GM04503 (cell line): ENCODE results near the gene FAF2.
A peak's percentile ranks its signal among the peaks of the same experiment; 100 is the strongest.

ENCODE experiments used
- DNase-seq: peaks from one replicate; pipeline ENCODE4 v3.0.0-alpha.2; 2012; ENCODE audit warnings: low read depth

The FAF2 gene

DNA sequence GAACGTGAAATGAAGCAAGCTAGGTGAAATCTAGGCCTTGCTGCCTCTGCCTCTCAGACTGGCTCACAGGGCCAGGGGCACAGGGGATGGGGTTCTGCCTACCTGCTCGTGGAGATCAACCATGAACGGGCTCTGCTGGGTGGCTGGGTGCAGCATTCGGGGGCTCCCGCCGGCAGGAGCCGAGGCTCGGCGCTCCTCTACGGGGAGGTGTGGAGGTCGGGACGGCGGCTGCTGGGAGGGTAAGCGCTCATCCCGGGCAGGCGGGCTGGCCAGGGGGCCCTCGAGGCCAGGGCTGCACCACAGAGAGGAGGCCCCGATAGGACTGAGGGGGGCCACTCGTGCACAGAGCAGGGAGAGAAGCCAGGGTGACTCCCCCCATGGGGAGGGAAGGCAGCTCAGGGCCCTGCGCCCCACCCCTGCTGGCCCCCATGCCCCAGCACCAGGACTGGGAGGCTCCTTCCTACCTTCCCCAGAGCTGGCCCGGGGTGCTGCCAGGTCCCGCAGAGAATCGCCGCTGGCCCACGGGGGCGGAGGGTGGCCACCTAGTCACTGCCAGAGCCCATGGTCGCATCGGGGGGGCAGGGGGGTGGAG is 83.8 kb downstream of the FAF2 start:
- no peak for DNase-seq

- DNase-seq: no peak
These were observed 84.6 kb downstream of the FAF2 start for GRCh38 chr5:176532795-176533194.

- DNase-seq: no peak
These were observed 85.2 kb downstream of the FAF2 start for GRCh38 chr5:176533390-176533789.

- no peak for DNase-seq
These were observed 85.9 kb downstream of the FAF2 start for GRCh38 chr5:176533894-176534611.

DNA sequence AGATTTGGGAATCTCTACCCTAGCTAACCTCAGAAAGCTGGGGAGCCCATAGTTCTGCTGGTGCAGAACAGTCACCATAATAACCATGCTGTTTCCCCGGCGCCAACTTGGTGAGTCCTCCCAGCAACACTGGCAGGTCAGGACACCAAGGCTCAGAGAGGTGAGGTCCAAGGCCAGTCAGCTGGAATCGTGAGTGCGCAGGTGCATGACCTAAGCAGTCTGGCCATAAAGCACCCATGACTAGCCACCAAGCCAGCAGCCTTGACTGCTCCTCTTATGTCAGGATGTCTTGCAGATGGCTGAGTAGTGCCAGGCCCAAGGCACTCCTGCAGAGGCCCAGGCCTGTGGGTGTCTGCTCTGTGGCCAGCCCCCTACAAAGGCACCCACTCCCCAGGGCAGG is 86.5 kb downstream of the FAF2 start:
- DNase-seq: no peak

DNA sequence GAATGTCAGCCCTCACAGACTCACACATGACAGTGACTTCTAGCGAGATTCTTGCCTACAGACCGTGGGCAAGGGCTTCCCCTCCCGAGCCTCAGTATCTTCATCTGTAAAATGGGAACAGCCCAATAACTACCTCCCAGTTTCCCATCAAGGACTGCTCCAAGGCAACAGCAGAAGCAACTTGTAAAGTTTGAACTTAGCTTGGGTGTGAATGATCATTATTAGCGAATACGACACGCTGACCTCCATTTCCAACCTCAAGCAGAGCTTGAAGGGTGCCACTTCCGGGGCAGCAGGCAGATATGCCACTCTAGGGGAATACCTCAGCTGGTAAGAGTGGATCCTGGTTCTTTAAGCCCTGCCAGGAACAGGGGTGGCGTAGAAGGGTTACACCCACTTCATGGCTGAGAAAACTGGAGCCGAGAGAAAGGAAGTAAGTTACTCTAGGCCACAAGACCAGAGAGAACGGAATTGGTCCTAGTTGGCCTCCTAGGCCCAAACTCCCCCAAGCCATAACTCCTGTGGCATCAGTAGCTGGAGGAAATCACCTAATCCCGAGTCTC is 87.0 kb downstream of the FAF2 start:
- DNase-seq: no peak

DNA sequence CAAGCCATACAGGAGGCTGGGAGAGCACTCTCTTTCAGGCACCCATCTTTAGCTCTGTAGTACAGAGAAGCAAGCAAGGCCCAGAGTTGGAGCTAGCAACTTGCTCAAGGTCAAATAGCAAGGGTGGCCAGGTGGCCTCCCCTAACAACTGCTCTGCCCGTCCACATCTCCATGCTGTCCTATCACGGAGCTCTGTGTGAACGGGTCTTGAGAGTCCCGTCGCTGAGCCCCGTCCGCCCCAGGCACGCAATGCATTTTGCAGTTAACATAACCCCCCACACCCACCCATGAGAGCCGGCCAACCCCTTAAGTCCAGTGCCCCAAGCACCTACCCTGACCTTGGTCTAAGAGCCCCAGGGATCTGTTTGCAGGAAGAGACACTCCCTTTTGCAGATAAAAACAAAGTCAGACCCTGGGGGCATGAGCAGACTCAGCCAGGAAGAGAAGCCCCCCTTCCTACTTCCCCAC is 87.5 kb downstream of the FAF2 start:
- no peak for DNase-seq

DNA sequence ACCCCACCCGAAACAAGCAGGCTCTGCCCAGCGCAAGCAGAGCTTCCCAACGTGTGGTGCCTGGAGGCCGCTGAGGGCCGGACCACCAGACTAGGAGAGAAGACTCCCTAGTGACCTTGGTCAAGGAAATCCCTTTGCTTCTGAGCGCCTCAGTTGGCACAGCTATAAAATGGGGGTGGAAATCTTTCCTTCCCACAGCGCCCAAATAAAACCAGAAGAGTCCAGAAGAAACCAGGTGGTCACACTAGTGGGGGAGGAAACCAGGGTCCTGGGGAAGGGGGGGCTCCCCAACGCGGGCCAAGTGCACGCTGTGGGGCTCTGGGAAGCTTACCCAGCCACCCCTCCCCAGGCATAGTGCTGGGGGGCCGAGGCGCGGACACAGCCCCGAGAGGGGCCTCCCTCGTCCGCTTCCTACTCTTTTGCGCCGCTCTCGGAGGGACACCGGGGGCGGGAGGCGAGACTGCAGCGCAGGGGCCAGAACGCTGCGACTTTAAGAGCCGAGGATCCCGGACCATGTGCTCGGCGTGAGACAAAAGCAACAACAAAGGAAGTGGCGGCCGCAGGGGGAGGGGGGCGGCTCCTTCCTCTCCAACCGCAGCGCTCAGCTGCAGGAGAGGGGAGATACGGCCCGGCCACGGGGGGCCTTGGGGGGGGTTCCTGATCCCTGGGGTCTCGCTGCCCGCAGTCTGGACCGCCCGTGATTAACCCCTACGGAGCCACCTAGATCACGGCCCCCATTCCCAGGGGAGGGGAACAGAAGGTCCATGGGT is 88.1 kb downstream of the FAF2 start:
- no peak for DNase-seq

GRCh38 chr5:176536902-176537553 is 88.8 kb downstream of the FAF2 start, which contains the start of gene RNF44:
RNF44 (minus strand) TSS chr5:176537402; CDS start chr5:176532472, 4,930 bp downstream.
- DNase-seq: peak; percentile 82

DNA sequence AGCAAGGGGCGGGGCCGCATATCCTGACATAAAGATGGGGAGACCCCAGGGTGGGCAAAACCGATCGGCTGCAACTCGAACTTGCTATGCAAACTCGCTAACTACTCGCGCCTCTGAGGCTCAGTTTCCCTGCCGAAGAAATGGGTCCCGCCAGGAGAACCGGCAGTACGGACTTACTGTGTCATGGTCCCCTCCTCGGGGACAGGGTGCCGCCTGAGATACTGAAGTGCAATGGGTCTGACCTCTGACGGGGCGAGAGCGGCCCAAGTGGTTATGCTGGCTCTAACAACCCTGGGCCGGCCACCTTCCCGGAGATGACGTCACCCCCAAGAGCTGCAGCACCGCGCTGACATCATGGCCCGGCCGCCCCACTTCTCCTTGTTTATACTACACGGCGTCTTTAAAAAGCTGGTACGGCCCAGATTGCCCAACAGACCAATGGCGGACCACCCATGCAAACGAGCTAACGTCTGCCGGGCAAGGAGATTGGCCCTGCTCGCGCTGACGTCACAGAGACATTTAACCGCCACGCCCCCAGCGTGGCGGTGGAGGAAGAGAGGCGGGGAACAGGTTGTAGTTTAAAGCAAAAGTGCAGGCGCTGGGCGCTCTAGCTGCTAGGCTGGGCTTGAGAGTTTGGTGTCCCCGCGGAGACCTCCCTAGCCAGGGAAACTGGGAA is 89.5 kb downstream of the FAF2 start:
- DNase-seq: peak; percentile 95

DNA sequence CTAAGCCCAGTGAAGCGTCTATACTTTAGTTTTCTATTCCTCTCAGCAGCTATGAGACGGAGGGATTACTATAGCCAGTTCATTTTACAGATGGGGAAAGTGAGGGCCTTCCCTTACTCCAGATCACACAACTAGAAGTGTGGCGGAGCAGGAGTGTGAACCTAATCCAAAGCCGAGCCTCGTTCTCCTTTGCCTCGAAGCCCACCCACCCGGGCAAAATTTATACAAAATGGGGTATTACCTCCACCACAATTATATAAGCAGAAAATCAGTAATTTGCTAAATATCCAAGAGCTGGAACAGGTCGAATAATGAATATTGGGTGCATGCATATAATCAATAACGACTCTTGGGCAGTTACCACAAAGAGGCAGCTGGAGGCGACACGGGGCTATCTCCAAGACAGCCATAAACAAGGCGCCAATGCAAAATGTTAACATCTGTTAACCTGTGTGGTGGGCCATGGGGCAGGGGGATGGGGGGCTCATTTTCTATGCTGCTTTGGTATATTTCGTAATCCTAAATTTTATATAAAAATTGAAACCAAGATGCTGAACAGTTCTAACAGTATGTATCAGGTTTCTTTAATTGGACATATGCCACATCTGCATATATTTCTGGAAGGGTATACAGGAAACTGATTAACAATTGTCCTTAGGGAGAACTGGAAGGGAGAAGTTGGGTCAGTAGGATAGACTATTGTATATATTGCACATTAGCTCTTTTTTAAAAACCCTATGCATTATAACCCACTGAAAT is 90.2 kb downstream of the FAF2 start:
- no peak for DNase-seq

GRCh38 chr5:176538989-176539384 is 90.8 kb downstream of the FAF2 start:
- no peak for DNase-seq

DNA sequence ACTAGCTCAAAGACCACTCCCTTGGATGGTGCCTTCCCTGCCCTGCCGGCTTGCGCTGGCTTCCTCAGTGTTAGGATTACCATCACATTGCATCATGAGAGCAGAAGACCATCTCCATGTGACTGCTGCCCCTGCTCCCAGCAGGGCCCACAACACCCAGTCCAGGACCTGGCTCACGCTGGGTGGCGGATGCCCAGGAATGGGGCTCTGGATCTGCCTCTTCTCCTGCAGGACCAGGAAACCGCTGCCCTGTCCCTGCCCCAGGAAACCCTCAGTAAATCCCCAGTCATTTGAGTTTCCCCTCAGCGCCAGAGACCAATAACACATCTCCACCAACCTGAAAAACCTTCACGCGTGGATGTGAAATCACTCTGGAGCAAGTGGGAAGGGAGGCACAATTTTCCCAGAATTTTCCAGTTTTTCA is 92.3 kb downstream of the FAF2 start:
- no peak for DNase-seq

DNA sequence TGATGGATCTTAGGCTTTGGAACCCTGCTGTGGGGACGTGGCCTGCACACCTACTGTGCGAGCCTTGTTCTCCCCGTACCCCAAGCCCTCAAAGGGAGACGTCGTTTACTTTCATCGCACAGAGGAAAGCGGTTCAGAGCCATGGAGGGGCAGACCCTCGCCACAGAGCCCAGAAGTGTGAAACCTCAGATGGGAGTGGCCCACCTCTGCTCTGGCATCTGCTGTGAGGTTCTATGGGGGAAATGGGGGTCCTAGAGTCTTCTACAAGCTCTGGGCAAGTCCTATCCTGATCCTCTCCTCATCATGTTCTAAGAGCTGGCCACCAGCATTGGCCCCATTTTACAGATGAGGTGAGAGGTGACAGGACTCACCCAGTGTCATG is 92.8 kb downstream of the FAF2 start:
- no peak for DNase-seq

- no peak for DNase-seq
These were observed 93.4 kb downstream of the FAF2 start for GRCh38 chr5:176541338-176542134.

DNA sequence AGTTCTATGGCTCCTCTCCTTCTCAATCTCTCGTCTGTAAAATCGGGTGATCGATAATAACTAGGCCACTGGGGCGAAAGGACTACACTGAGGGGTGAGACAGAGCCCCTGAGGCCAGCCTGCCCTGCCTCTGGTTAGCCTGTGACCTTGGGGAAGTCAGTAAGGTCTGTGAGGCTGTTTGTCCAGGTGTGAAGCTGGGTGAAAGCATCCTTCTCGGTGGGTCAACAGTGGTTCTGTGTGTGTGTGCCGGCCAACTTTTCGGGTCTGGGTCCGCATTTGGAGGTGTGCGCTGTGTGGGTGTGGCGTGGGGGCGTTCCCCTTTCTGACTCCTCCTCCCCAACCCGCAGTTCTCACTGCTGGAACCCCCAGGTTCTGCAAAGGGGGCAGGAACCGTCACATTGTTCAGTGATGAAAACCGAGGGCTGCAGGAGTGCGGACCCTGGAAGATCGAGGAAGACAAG is 94.0 kb downstream of the FAF2 start:
- DNase-seq: no peak

GRCh38 chr5:176542596-176543427 is 94.6 kb downstream of the FAF2 start:
- DNase-seq: no peak

GRCh38 chr5:176543428-176544182 is 95.4 kb downstream of the FAF2 start:
- DNase-seq: no peak
